Measurements from ENCODE around the gene TIGD7. TPM values are rescaled to one million over a fixed set of nuclear protein-coding genes. Genes with fewer than 3 reads are reported as not detected.

The TIGD7 gene, protein sequence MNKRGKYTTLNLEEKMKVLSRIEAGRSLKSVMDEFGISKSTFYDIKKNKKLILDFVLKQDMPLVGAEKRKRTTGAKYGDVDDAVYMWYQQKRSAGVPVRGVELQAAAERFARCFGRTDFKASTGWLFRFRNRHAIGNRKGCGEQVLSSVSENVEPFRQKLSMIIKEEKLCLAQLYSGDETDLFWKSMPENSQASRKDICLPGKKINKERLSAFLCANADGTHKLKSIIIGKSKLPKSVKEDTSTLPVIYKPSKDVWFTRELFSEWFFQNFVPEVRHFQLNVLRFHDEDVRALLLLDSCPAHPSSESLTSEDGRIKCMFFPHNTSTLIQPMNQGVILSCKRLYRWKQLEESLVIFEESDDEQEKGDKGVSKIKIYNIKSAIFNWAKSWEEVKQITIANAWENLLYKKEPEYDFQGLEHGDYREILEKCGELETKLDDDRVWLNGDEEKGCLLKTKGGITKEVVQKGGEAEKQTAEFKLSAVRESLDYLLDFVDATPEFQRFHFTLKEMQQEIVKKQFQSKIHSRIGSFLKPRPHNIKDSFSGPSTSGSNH
- total RNA-seq (2022; extraction: Qiagen RNA extraction): 0.72 to 1.4 TPM (median 1.2 TPM) in 5 replicates

DNA sequence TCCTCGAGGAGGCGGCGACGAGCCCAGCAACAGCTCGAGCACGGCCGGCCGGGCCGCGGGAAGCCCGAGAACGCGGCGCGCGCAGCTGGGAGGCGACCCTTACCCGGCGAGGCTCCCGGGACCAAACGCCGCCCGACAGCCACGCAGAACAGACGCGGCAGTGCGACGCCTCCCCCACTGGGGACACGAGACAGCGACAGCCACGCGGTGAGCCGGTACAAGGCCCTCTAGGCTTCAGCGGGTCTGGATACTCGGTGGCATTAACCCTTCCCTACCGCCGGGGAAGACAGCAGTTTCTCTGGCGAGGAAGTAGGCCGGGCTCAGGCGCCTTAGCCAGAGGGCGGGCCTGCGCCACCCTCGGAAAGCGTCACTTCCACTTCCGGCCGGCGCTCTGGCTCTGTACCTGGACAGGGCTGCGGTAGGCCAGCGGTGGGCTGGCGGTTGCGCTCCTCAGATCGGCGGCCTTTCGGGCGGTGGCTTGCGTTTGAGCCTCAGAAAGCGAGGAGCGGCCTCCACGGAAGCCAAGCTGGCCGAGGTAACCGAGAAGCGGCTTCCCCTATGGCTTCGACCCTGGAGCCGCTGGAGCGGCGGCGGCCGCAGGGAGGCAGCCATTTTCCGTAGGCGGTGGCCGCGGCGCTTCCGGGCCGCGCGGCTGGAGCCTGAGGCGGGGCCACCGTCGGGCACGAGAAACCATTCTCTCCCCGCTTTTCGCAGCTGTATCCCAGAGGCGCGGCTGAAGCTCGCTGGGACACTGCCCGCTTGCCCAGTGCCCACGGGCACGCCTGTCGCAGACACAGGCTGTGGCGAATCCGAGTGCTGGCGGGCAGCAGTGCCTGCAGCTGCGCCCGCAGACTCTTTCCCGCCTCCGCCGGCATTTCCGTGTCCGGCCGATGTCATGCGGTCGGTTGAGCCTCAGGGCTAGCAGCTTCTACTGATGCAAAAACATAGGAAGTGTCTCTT is at the start of gene TIGD7, which contains the start of gene ZNF75A:
TIGD7 (minus strand) TSS at position 322 of the 960 bp plus-strand sequence. CDS start 4,816 bp downstream, outside the sequence.
ZNF75A (plus strand) TSS at position 389 of the 960 bp plus-strand sequence. CDS start 2,932 bp downstream, outside the sequence.

DNA sequence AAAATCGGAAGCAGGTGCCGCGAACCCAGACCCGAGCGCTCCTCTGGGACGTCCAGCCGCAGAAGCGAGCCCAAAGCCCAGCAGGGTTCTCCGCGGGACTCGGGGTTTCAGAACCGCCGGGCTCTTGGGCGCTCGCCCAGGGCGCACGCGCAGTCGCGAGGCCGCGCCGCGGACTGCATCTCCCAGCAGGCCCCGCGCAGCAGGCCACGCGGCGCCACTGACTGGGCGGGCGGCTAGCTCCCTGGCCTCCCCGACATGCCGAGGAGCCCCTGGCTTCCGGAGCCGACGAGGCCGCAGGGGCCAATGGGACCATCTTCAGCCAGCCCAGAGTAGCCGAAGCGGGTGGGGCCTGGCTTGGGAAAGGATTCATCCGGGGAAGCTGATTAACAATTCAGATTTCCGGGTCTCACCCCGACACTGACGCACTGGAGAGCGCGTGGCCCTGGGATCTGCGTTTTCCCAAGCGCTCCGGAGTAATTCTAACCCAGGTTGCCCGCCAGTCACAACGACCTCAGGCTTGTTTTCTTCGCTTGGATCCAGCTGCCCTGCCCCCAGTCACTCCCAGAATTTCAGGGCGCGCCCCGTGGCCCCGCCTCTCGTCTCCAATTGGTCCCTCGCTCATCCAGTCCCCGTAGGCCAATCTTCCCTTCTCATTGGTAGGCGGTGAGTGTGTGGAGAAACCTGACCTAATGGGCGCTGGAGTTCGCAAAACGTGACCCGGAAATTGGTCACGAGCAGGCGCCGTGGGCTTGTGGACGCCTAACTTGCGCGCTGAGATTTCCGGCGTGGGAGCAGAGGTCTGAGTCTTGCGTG is 22.3 kb downstream of the TIGD7 start, which contains the start of gene ZNF263:
ZNF263 (plus strand) TSS at position 762 of the 813 bp plus-strand sequence. CDS start 328 bp downstream, outside the sequence.

DNA sequence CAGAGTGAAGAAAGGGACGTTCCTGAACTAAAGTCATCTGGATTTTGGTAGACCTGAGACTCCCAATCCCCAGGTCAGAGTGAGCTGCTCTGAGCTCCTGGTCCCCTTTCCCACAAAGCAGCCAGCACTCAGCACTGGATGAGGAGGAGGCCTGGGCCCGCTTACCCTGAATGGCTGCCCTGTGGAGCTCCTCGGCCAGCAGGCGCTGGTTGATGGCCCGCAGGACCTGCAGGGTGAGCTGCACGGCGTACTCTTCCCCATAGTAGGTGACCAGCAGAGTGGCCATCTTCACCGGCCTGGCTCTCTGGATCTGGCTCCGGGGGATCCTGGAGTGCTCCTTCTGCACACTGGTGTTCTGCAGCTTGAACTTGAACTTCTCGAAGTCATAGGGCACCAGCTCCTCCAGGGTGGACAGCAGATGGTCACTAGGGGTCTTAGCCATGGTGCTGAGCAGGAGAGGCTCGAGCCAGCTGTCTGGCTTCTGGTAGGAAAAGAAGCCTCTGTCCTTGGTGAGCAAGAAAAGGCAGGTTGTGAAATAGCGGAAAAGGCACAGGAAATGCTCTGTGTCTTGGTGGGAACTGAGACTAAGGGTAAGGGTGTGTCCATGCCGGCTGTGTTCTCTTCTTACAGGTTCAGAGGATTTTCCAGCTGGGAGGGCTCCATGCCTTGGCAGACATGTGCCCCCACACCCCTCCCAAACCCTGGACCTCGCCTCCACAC is 48.9 kb downstream of the TIGD7 start, which contains the start of gene MEFV:
MEFV (minus strand) TSS at position 488 of the 720 bp plus-strand sequence; CDS start at position 442, 46 bp downstream.

Other genes starting within 250 kb of the TIGD7 start
- 23.0 to 37.5 TPM (median 30.1 TPM) in 5 replicates for gene IL32, start 239.8 kb downstream of the TIGD7 start, total RNA-seq (2022; extraction: Qiagen RNA extraction)
- 0.03 to 0.05 TPM in 2 of 5 replicates, not detected in the others for gene ZSCAN10, start 206.1 kb downstream of the TIGD7 start, total RNA-seq (2022; extraction: Qiagen RNA extraction)
- gene ZNF205, start 192.8 kb downstream of the TIGD7 start, total RNA-seq (2022; extraction: Qiagen RNA extraction): 11.6 to 15.6 TPM (median 14.9 TPM) in 5 replicates
- gene ZNF213, start 170.4 kb downstream of the TIGD7 start, total RNA-seq (2022; extraction: Qiagen RNA extraction): 9.7 to 13.1 TPM (median 12.8 TPM) in 5 replicates
- 0.13 to 0.59 TPM (median 0.21 TPM) in 5 replicates for gene OR1F1, start 117.2 kb downstream of the TIGD7 start, total RNA-seq (2022; extraction: Qiagen RNA extraction)
- 7.1 to 10.0 TPM (median 7.6 TPM) in 5 replicates for gene ZNF200, start 70.3 kb downstream of the TIGD7 start, total RNA-seq (2022; extraction: Qiagen RNA extraction)
- gene MEFV, start 48.8 kb downstream of the TIGD7 start, total RNA-seq (2022; extraction: Qiagen RNA extraction): 0.02 to 0.05 TPM (median 0.02 TPM) in 3 of 5 replicates, not detected in the others
- 33.6 to 39.0 TPM (median 34.1 TPM) in 5 replicates for gene ZNF263, start 21.9 kb downstream of the TIGD7 start, total RNA-seq (2022; extraction: Qiagen RNA extraction)
- gene ZNF75A, start 67 bp upstream of the TIGD7 start, total RNA-seq (2022; extraction: Qiagen RNA extraction): 9.5 to 10.4 TPM (median 9.7 TPM) in 5 replicates
- gene OR2C1, start 50.5 kb upstream of the TIGD7 start, total RNA-seq (2022; extraction: Qiagen RNA extraction): not detected in 5 replicates
- gene ZSCAN32, start 95.6 kb upstream of the TIGD7 start, total RNA-seq (2022; extraction: Qiagen RNA extraction): 10.8 to 18.4 TPM (median 14.8 TPM) in 5 replicates
- 12.3 to 14.5 TPM (median 12.8 TPM) in 5 replicates for gene ZNF174, start 95.8 kb upstream of the TIGD7 start, total RNA-seq (2022; extraction: Qiagen RNA extraction)
- gene ZNF597, start 138.1 kb upstream of the TIGD7 start, total RNA-seq (2022; extraction: Qiagen RNA extraction): 0.95 to 1.3 TPM (median 1.0 TPM) in 5 replicates
- gene NAA60, start 138.2 kb upstream of the TIGD7 start, total RNA-seq (2022; extraction: Qiagen RNA extraction): 46.2 to 54.0 TPM (median 52.7 TPM) in 5 replicates
- gene C16orf90, start 190.1 kb upstream of the TIGD7 start, total RNA-seq (2022; extraction: Qiagen RNA extraction): not detected in 5 replicates
- 17.4 to 20.5 TPM (median 19.0 TPM) in 5 replicates for gene CLUAP1, start 195.6 kb upstream of the TIGD7 start, total RNA-seq (2022; extraction: Qiagen RNA extraction)

Data from A549 treated with AZD2906 at 1 μM for 4 hours (cell line).